ENCODE results near the gene ADCK2. TPM values are rescaled to one million over a fixed set of nuclear protein-coding genes. Genes with fewer than 3 reads are reported as not detected.
"Not testable (repeated sequence)": the region's sequence is repeated elsewhere in the genome, so short reads cannot be mapped to it uniquely, and the experiment has no call there.

The ADCK2 gene
- total RNA-seq, 2 donors from 2014 or later = 30.3 to 38.9 TPM

- Mint-ChIP-seq H3K4me1 (ENCODE audit: low read depth) (peaks cover 38% of the 10 kb centered on the region), H3K27ac (peak overlapping the region; percentile 46), H3K4me3 (peak overlapping the region; percentile 70 to 83), H3K36me3 (ENCODE audit: insufficient read depth in 2 of 2) (no peaks in the 10 kb centered on the region), H3K9me3 (no peaks in the 10 kb centered on the region), H3K27me3 (ENCODE audit: low read depth) (no peaks in the 10 kb centered on the region)
- ATAC-seq (replicated peaks in 1 of 2) (no peak), DNase-seq (no peak)
These were observed 779 bp upstream of the ADCK2 start for GRCh38 chr7:140671966-140672365.

DNA sequence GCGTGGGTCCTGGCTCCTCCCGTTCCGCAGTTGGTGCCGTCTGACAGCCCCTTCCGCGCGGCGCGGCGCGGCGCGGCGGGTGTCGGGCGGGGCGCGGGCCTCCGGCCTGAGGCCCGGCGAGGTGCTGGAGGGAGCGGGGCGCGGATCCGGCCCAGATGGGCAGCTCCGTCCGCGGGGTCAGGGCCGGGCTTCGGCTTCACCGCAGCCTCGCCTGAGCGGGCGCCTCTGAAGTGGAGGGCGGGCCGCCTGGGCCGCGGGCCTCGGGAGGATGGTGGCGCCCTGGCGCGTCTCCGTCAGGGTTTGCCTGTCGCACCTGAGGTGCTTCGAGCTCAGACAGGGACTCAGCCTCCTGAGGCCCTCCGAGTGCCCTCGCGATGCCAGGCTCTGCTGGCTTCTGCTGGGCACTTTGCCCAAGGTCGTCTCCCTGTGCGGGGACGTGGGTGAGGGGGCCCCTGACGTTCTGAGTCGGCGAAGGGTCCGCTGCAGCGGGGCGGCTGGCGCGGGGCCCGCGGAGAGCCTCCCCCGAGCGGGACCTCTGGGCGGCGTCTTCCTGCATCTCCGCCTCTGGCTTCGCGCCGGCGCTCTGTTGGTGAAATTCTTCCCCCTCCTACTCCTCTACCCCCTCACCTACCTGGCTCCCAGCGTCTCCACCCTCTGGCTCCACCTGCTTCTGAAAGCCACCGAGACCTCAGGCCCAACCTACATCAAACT is 473 bp downstream of the ADCK2 start:
- Mint-ChIP-seq H3K4me1 (ENCODE audit: low read depth) (peaks cover 38% of the 10 kb centered on the region), H3K9me3 (no peaks in the 10 kb centered on the region), H3K4me3 (peak overlapping the region; percentile 86 to 93), H3K36me3 (ENCODE audit: insufficient read depth in 2 of 2) (peaks cover 0 to 3% of the 10 kb centered on the region in 2 donors), H3K27ac (peak overlapping the region; percentile 18), H3K27me3 (ENCODE audit: low read depth) (no peaks in the 10 kb centered on the region)
- DNase-seq (peak; percentile 67 to 70), ATAC-seq (replicated peaks in 1 of 2) (peak; percentile 80 to 81)

DNA sequence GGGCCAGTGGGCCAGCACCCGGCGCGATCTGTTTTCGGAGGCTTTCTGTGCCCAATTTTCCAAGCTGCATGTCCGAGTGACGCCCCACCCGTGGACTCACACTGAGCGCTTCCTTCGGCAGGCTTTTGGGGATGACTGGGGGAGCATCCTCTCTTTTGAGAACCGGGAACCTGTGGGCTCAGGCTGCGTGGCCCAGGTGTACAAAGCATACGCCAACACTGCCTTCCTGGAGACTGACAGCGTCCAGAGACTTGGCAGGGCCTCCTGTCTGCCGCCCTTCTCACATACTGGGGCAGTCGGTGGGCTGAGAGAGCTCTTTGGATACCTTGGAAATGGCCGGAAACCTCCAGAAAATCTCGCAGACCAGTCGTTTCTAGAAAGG is 1.0 kb downstream of the ADCK2 start:
- no peak for DNase-seq
- Mint-ChIP-seq H3K4me1 (ENCODE audit: low read depth) (peaks cover 38% of the 10 kb centered on the region), H3K4me3 (peak overlapping the region; percentile 86 to 93), H3K27me3 (ENCODE audit: low read depth) (no peaks in the 10 kb centered on the region), H3K36me3 (ENCODE audit: insufficient read depth in 2 of 2) (peaks cover 1 to 3% of the 10 kb centered on the region in 2 donors), H3K9me3 (no peaks in the 10 kb centered on the region), H3K27ac (peak overlapping the region; percentile 18)
- ATAC-seq (replicated peaks in 1 of 2) = no peak

DNA sequence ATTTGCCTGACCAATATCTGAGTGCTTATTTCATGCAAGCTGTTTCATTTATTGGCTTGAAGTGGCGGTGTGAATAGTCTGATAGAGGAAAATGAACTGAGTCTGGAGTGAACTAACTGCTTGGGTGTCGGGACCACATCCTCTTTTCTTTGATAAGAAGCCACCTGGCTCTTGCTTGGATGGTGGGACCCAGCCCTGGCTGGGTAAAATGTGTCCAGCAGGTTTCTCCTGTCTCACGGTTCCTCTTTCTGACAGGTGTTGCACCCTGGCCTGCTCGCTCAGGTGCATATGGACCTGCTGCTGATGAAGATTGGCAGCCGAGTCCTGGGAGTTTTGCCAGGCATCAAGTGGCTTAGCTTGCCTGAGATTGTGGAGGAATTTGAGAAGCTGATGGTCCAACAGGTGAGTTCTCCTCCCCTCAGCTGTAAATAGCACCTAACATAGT is 1.6 kb downstream of the ADCK2 start:
- no peak for DNase-seq
- Mint-ChIP-seq H3K27me3 (ENCODE audit: low read depth) (no peaks in the 10 kb centered on the region), H3K36me3 (ENCODE audit: insufficient read depth in 2 of 2) (peaks cover 3% of the 10 kb centered on the region in 2 donors), H3K4me3 (peak overlapping the region; percentile 86 to 93), H3K9me3 (no peaks in the 10 kb centered on the region), H3K4me1 (ENCODE audit: low read depth) (peaks cover 38% of the 10 kb centered on the region), H3K27ac (peak overlapping the region; percentile 64)
- no peak for ATAC-seq (replicated peaks in 1 of 2)

GRCh38 chr7:140674899-140675701 is 2.4 kb downstream of the ADCK2 start:
- H3K27me3 Mint-ChIP-seq (ENCODE audit: low read depth) = no peaks in the 10 kb centered on the region
- H3K4me1 Mint-ChIP-seq (ENCODE audit: low read depth) = peaks cover 38% of the 10 kb centered on the region
- H3K9me3 Mint-ChIP-seq = no peaks in the 10 kb centered on the region
- H3K4me3 Mint-ChIP-seq = peak overlapping the region; percentile 86 to 93
- H3K36me3 Mint-ChIP-seq (ENCODE audit: insufficient read depth in 2 of 2) = peaks cover 3% of the 10 kb centered on the region in 2 donors
- DNase-seq (no peak), ATAC-seq (replicated peaks in 1 of 2) (no peak)
- no peak overlapping the region for H3K27ac Mint-ChIP-seq

- H3K4me1 Mint-ChIP-seq (ENCODE audit: low read depth) = peaks cover 38% of the 10 kb centered on the region
- no peaks in the 10 kb centered on the region for H3K9me3 Mint-ChIP-seq
- no peak overlapping the region for H3K4me3 Mint-ChIP-seq
- no peak for DNase-seq
- no peaks in the 10 kb centered on the region for H3K27me3 Mint-ChIP-seq (ENCODE audit: low read depth)
- no peak overlapping the region for H3K27ac Mint-ChIP-seq
- H3K36me3 Mint-ChIP-seq (ENCODE audit: insufficient read depth in 2 of 2) = peaks cover 5 to 9% of the 10 kb centered on the region in 2 donors
- ATAC-seq (replicated peaks in 1 of 2) = no peak
These were observed 3.0 kb downstream of the ADCK2 start for GRCh38 chr7:140675726-140676125.

- H3K27me3 Mint-ChIP-seq (ENCODE audit: low read depth) = no peaks in the 10 kb centered on the region
- no peak overlapping the region for H3K4me3 Mint-ChIP-seq
- DNase-seq (no peak), ATAC-seq (replicated peaks in 1 of 2) (no peak)
- no peaks in the 10 kb centered on the region for H3K9me3 Mint-ChIP-seq
- H3K4me1 Mint-ChIP-seq (ENCODE audit: low read depth) = peaks cover 38% of the 10 kb centered on the region
- H3K36me3 Mint-ChIP-seq (ENCODE audit: insufficient read depth in 2 of 2) = peaks cover 8 to 12% of the 10 kb centered on the region in 2 donors
- no peak overlapping the region for H3K27ac Mint-ChIP-seq
These were observed 3.6 kb downstream of the ADCK2 start for GRCh38 chr7:140676306-140676705.

GRCh38 chr7:140676956-140677355 is 4.2 kb downstream of the ADCK2 start:
- H3K9me3 Mint-ChIP-seq; H3K27ac Mint-ChIP-seq; DNase-seq; ATAC-seq (replicated peaks in 1 of 2); H3K27me3 Mint-ChIP-seq (ENCODE audit: low read depth); H3K4me3 Mint-ChIP-seq: not testable (repeated sequence)
- peaks cover 35% of the 10 kb centered on the region for H3K4me1 Mint-ChIP-seq (ENCODE audit: low read depth)
- peaks cover 9 to 13% of the 10 kb centered on the region in 2 donors for H3K36me3 Mint-ChIP-seq (ENCODE audit: insufficient read depth in 2 of 2)

DNA sequence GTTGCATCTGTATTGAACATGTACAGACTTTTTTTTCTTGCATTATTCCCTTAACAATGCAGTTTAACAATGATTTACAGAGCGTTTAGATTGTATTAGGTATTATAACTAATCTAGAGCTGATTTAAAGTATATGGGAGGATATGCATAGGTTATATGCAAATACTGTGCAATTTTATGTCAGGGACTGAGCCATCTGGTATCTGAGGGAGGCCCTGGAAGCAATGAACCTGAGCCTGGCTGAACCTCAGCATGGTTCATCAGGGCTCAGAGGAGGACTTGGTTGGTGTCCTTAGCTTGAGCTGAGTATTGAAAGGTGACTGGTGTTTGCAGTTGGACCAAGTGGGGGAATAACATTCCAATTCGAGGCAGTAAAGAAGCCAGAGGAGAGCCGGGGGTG is 4.8 kb downstream of the ADCK2 start:
- ATAC-seq (replicated peaks in 1 of 2) (no peak), DNase-seq (no peak)
- H3K9me3 Mint-ChIP-seq = no peaks in the 10 kb centered on the region
- no peaks in the 10 kb centered on the region for H3K27me3 Mint-ChIP-seq (ENCODE audit: low read depth)
- no peak overlapping the region for H3K27ac Mint-ChIP-seq
- H3K4me3 Mint-ChIP-seq = no peak overlapping the region
- peaks cover 30% of the 10 kb centered on the region for H3K4me1 Mint-ChIP-seq (ENCODE audit: low read depth)
- H3K36me3 Mint-ChIP-seq (ENCODE audit: insufficient read depth in 2 of 2) = peaks cover 10 to 16% of the 10 kb centered on the region in 2 donors

- no peak for DNase-seq
- Mint-ChIP-seq H3K27me3 (ENCODE audit: low read depth) (no peaks in the 10 kb centered on the region), H3K27ac (no peak overlapping the region), H3K4me3 (no peak overlapping the region), H3K36me3 (ENCODE audit: insufficient read depth in 2 of 2) (peaks cover 10 to 16% of the 10 kb centered on the region in 2 donors), H3K9me3 (no peaks in the 10 kb centered on the region), H3K4me1 (ENCODE audit: low read depth) (peaks cover 29% of the 10 kb centered on the region)
- no peak for ATAC-seq (replicated peaks in 1 of 2)
These were observed 5.5 kb downstream of the ADCK2 start for GRCh38 chr7:140678081-140678815.

DNA sequence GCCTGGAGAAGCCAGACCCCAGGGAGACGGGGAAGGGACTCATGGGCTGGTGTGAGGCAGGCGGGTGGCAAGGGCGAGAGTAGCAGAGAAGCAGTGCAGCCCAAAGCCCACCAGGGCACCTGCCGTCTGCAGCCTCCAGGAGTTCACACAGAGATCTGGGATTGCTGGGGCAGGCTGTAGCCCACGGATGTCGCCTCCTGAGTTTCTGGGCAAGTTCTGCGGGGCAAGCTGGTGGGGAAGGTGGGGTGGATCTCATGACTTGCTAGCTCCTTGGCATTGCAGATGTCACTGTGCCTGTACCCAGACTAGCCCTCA is 6.0 kb downstream of the ADCK2 start:
- Mint-ChIP-seq H3K27me3 (ENCODE audit: low read depth) (no peaks in the 10 kb centered on the region), H3K4me3 (no peak overlapping the region), H3K4me1 (ENCODE audit: low read depth) (peaks cover 26% of the 10 kb centered on the region), H3K9me3 (no peaks in the 10 kb centered on the region), H3K27ac (no peak overlapping the region), H3K36me3 (ENCODE audit: insufficient read depth in 2 of 2) (peaks cover 10 to 16% of the 10 kb centered on the region in 2 donors)
- ATAC-seq (replicated peaks in 1 of 2) (no peak), DNase-seq (no peak)

DNA sequence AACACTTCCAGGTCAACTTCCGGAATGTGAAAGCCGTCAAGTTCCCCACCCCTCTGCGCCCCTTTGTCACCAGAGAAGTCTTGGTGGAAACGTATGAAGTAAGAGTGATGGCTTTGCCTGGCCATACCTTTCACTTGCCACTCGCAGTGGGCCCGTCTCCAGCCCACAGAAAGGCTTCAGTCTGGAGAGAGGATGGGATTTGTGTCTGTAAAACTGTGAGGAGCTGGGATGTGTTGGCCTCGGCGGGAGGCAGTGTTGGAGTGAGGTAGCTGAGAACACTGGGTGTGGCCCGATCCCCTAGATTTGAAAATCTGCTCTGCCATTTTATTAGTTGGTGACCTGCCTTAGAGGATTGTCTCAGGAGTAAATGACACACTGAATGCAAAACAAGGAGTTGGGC is 6.4 kb downstream of the ADCK2 start:
- Mint-ChIP-seq H3K9me3 (no peaks in the 10 kb centered on the region), H3K36me3 (ENCODE audit: insufficient read depth in 2 of 2) (peaks cover 10 to 16% of the 10 kb centered on the region in 2 donors), H3K27ac (no peak overlapping the region), H3K4me3 (no peak overlapping the region), H3K4me1 (ENCODE audit: low read depth) (peaks cover 21% of the 10 kb centered on the region), H3K27me3 (ENCODE audit: low read depth) (no peaks in the 10 kb centered on the region)
- no peak for DNase-seq
- ATAC-seq (replicated peaks in 1 of 2) = no peak

- Mint-ChIP-seq H3K27ac (no peak overlapping the region), H3K4me3 (no peak overlapping the region), H3K4me1 (ENCODE audit: low read depth) (peaks cover 5% of the 10 kb centered on the region), H3K27me3 (ENCODE audit: low read depth) (no peaks in the 10 kb centered on the region), H3K36me3 (ENCODE audit: insufficient read depth in 2 of 2) (peaks cover 10 to 18% of the 10 kb centered on the region in 2 donors), H3K9me3 (no peaks in the 10 kb centered on the region)
- no peak for DNase-seq
- no peak for ATAC-seq (replicated peaks in 1 of 2)
These were observed 8.1 kb downstream of the ADCK2 start for GRCh38 chr7:140680886-140681285.

Data from activated T-cell treated with anti-CD3 and anti-CD28 coated beads, Interleukin-2, amount 50 U/mL, for 72 hours (primary cell).